Aorta (tissue), 5 donors: ENCODE results near the gene ARHGEF3. TPM values are rescaled to one million over a fixed set of nuclear protein-coding genes. Genes with fewer than 3 reads are reported as not detected.
A peak's percentile ranks its signal among the peaks of the same experiment; 100 is the strongest.
"Not testable (repeated sequence)": the region's sequence is repeated elsewhere in the genome, so short reads cannot be mapped to it uniquely, and the experiment has no call there.

Experiments
- ATAC-seq: fragments of 200-7000 bp; cut with Tn5 transposase; one replicate; pipeline ENCODE4 v1.9.1; 2022; ENCODE audit warnings: moderate library complexity; ENCODE audit not compliant: low FRiP score
- DNase-seq, 2 donors: peaks; one replicate each; pipeline ENCODE4 v3.0.0-alpha.2; 2020
- H3K27ac ChIP-seq, 2 donors: one replicate each; pipeline ENCODE4 v1.5.1; 2013; ENCODE audit warnings: low read length in 2 of 2, mild to moderate bottlenecking in 2 of 2, moderate library complexity in 2 of 2, control low read depth in 1 of 2, inconsistent platforms in 1 of 2, low read depth in 1 of 2
- H3K27me3 ChIP-seq, 2 donors: one replicate each; pipeline ENCODE4 v1.6.1; 2013; ENCODE audit warnings: control low read depth in 1 of 2, low read length in 1 of 2, mild to moderate bottlenecking in 1 of 2, moderate library complexity in 1 of 2; ENCODE audit not compliant: insufficient read depth in 2 of 2, control insufficient read depth in 1 of 2
- H3K36me3 ChIP-seq, 2 donors: one replicate each; pipeline ENCODE4 v1.6.1; 2013; ENCODE audit warnings: control low read depth in 1 of 2, low read length in 1 of 2, mild to moderate bottlenecking in 1 of 2; ENCODE audit not compliant: insufficient read depth in 2 of 2, control insufficient read depth in 1 of 2
- H3K4me1 ChIP-seq, 2 donors: one replicate each; pipeline ENCODE4 v1.6.1; 2013; ENCODE audit warnings: low read length in 2 of 2, control low read depth in 1 of 2, mild to moderate bottlenecking in 1 of 2, moderate library complexity in 1 of 2; ENCODE audit not compliant: insufficient read depth in 2 of 2, control insufficient read depth in 1 of 2
- H3K4me3 ChIP-seq, 2 donors: one replicate each; pipeline ENCODE4 v1.5.1; 2013; ENCODE audit warnings: low read length in 2 of 2, control low read depth in 1 of 2, mild to moderate bottlenecking in 1 of 2
- H3K9me3 ChIP-seq: one replicate; pipeline ENCODE4 v1.6.1; 2013; ENCODE audit warnings: mild to moderate bottlenecking, low read length; ENCODE audit not compliant: control insufficient read depth
- WGBS, 2 donors: extraction: QIAGEN DNeasy Blood & Tissue Kit; methylation state at CpG; one replicate each; pipeline ENCODE4 v1.1.7; 2013; 5-methylcytosine and 5-hydroxymethylcytosine counted together
- intact Hi-C, 2 donors: fragments of 100-400 bp; cut with DNase I; formaldehyde crosslinking; loops; one replicate each; pipeline versions ENCODE4 v1.14.2 to v1.15.0; 2022
- polyA plus RNA-seq, 2 donors: library from polyadenylated mRNA; stranded (reverse); fragments of 200-250 nt; gene quantifications; one replicate each; pipeline ENCODE4 v1.2.3, GENCODE V29; 2013
- total RNA-seq, 2 donors: library from RNA; stranded (reverse); fragmentation: NEBNext Ultra II Directional; extraction: Animal tissue kit (Norgen Biotek cat#: 25700); gene quantifications; one replicate each; pipeline ENCODE4 v1.2.1, GENCODE V29; 2021
- donor health status: healthy with polysubstance abuse.
- donor health status: Bipolar disorder and iron deficiency.
- donor health status: DM: no; HTN: no; CAD: no.
- donor health status: DM: no; HTN: no; CAD: no.
- donor health status: DM: yes; HTN: yes; CAD: no.

The ARHGEF3 gene
- total and polyA plus RNA-seq, 4 donors, result 1.6 to 41.6 (median 9.9) TPM

- DNase-seq, H3K4me3 ChIP-seq, intact Hi-C loops, H3K36me3 ChIP-seq, H3K27me3 ChIP-seq, ATAC-seq, H3K9me3 ChIP-seq, H3K4me1 ChIP-seq, H3K27ac ChIP-seq: not testable (repeated sequence)
- 95 to 99% methylated on average over 20 to 21 of the region's 21 CpGs for WGBS, 2 donors
These were observed 82.9 kb downstream of the ARHGEF3 start for GRCh38 chr3:56718809-56719208.

GRCh38 chr3:56711344-56711743, 90.4 kb downstream of the ARHGEF3 start:
- no peak for DNase-seq
- intact Hi-C loops, result no loop called here
- ATAC-seq, result no peak
- Histone ChIP-seq H3K27me3 (no peaks in the 10 kb centered on the region), H3K36me3 (no peaks in the 10 kb centered on the region), H3K27ac (no peak overlapping the region), H3K4me1 (no peaks in the 10 kb centered on the region), H3K4me3 (no peak overlapping the region), H3K9me3 (no peaks in the 10 kb centered on the region)
- 78 to 87% methylated on average over 2 of the region's 2 CpGs for WGBS, 2 donors

- H3K4me1 ChIP-seq, ATAC-seq, H3K4me3 ChIP-seq, H3K27me3 ChIP-seq, DNase-seq, H3K27ac ChIP-seq, H3K9me3 ChIP-seq, H3K36me3 ChIP-seq: not testable (repeated sequence)
- 89 to 96% methylated on average over 6 of the region's 6 CpGs for WGBS, 2 donors
- intact Hi-C loops, result loop anchor here in 1 of 2 donors (10.0 kb wide), 1 partner anchor 97 kb away; the partner anchor contains the start of gene ARHGEF3
These were observed 94.3 kb downstream of the ARHGEF3 start for GRCh38 chr3:56707412-56707811.

- ATAC-seq (no peak), DNase-seq (no peak)
- intact Hi-C loops, result loop anchor here in 1 of 2 donors (10.0 kb wide), 1 partner anchor 98 kb away; the partner anchor contains the start of gene ARHGEF3
- Histone ChIP-seq H3K4me3 (no peak overlapping the region), H3K36me3 (no peaks in the 10 kb centered on the region), H3K27me3 (no peaks in the 10 kb centered on the region), H3K27ac (no peak overlapping the region), H3K4me1 (no peaks in the 10 kb centered on the region), H3K9me3 (no peaks in the 10 kb centered on the region)
These were observed 95.1 kb downstream of the ARHGEF3 start for GRCh38 chr3:56706629-56707028.

GRCh38 chr3:56704706-56705105, 97.0 kb downstream of the ARHGEF3 start:
- H3K4me1 ChIP-seq, result no peaks in the 10 kb centered on the region
- DNase-seq (no peak), ATAC-seq (no peak)
- no peak overlapping the region for H3K27ac ChIP-seq
- no peaks in the 10 kb centered on the region for H3K9me3 ChIP-seq
- intact Hi-C loops, result loop anchor here (5.0 to 10.0 kb wide), 2 partner anchors 98 to 100 kb away; partner anchors contain the start of gene ARHGEF3 (in 2 of the 2)
- WGBS, 2 donors, result 92 to 93% methylated on average over 3 of the region's 3 CpGs
- no peaks in the 10 kb centered on the region for H3K36me3 ChIP-seq
- H3K27me3 ChIP-seq, result no peaks in the 10 kb centered on the region
- no peak overlapping the region for H3K4me3 ChIP-seq

- DNase-seq, result no peak
- Histone ChIP-seq H3K27me3 (no peaks in the 10 kb centered on the region), H3K27ac (no peak overlapping the region), H3K4me1 (no peaks in the 10 kb centered on the region), H3K9me3 (no peaks in the 10 kb centered on the region), H3K4me3 (no peak overlapping the region), H3K36me3 (no peaks in the 10 kb centered on the region)
- intact Hi-C loops, result loop anchor here (1.0 to 10.0 kb wide), 3 partner anchors 100 to 287 kb away; partner anchors contain the start of gene ARHGEF3 (in 2 of the 2)
- ATAC-seq, result peak; percentile 78
- 7 to 23% methylated on average over 5 of the region's 5 CpGs for WGBS, 2 donors
These were observed 99.0 kb downstream of the ARHGEF3 start for GRCh38 chr3:56702490-56703315.

- 70 to 71% methylated on average over 4 of the region's 4 CpGs for WGBS, 2 donors
- ATAC-seq, result no peak
- intact Hi-C loops, result loop anchor here (5.0 to 10.0 kb wide), 2 partner anchors 102 to 105 kb away; partner anchors contain the start of gene ARHGEF3 (in 2 of the 2)
These were observed 101.6 kb downstream of the ARHGEF3 start for GRCh38 chr3:56700151-56700550.

GRCh38 chr3:56694867-56695683, 106.7 kb downstream of the ARHGEF3 start:
- H3K36me3 ChIP-seq, result no peaks in the 10 kb centered on the region
- H3K4me3 ChIP-seq, result no peak overlapping the region
- DNase-seq (no peak), ATAC-seq (no peak)
- H3K4me1 ChIP-seq, result no peaks in the 10 kb centered on the region
- H3K27ac ChIP-seq, result no peak overlapping the region
- no peaks in the 10 kb centered on the region for H3K27me3 ChIP-seq
- H3K9me3 ChIP-seq, result no peaks in the 10 kb centered on the region
- intact Hi-C loops, result no loop called here
- 50 to 52% methylated on average over 4 of the region's 4 CpGs for WGBS, 2 donors

More at GRCh38 chr3:56700151-56700550, 101.6 kb downstream of the ARHGEF3 start:
- Histone ChIP-seq H3K9me3 (no peaks in the 10 kb centered on the region), H3K36me3 (no peaks in the 10 kb centered on the region), H3K27ac (no peak overlapping the region), H3K27me3 (no peaks in the 10 kb centered on the region), H3K4me3 (no peak overlapping the region), H3K4me1 (no peaks in the 10 kb centered on the region)
- DNase-seq, result no peak
